SU-DHL-6 (cell line): ENCODE data around the gene SEMA3C.

ENCODE experiments used
- H2AFZ ChIP-seq: fragments of 200-600 bp; sonication (generic); 2 replicates; pipeline ENCODE4 v1.6.1; 2014; ENCODE audit warnings: low read depth, mild to moderate bottlenecking, moderate library complexity, mixed read lengths, antibody characterized with exemption, low read length; ENCODE audit not compliant: severe bottlenecking
- H3F3A ChIP-seq: fragments of 200-600 bp; shearing (Covaris generic); 2 replicates; pipeline ENCODE4 v1.6.0; 2016; ENCODE audit warnings: antibody characterized with exemption, mild to moderate bottlenecking; ENCODE audit not compliant: insufficient read depth
- H3K27ac ChIP-seq: fragments of 200-600 bp; sonication (generic); 2 replicates; pipeline ENCODE4 v1.5.1; 2016; ENCODE audit warnings: low read depth, mild to moderate bottlenecking, low read length, moderate library complexity, mixed read lengths
- H3K27me3 ChIP-seq: fragments of 200-600 bp; sonication (generic), shearing (Covaris generic); 2 replicates; pipeline ENCODE4 v1.6.0; 2014; ENCODE audit warnings: mild to moderate bottlenecking, low read length
- H3K36me3 ChIP-seq: fragments of 200-600 bp; sonication (generic); 2 replicates; pipeline ENCODE4 v1.6.1; 2014; ENCODE audit warnings: mild to moderate bottlenecking, low read length, mixed read lengths
- H3K4me2 ChIP-seq: fragments of 300-600, 200-600 bp; shearing (Covaris generic), sonication (generic); 2 replicates; pipeline ENCODE4 v1.6.0; 2014; ENCODE audit warnings: low read length, low read depth, mild to moderate bottlenecking; ENCODE audit not compliant: poor library complexity, severe bottlenecking
- H3K4me3 ChIP-seq: fragments of 200-600 bp; sonication (generic); 2 replicates; pipeline ENCODE4 v1.5.1; 2014; ENCODE audit warnings: antibody characterized with exemption, low read length, mild to moderate bottlenecking, mixed read lengths; ENCODE audit not compliant: insufficient read depth, poor library complexity, severe bottlenecking
- H3K79me2 ChIP-seq: fragments of 200-600 bp; sonication (generic); 2 replicates; pipeline ENCODE4 v1.6.1; 2014; ENCODE audit warnings: mild to moderate bottlenecking, low read length, moderate library complexity; ENCODE audit not compliant: insufficient read depth
- H3K9ac ChIP-seq: fragments of 200-600 bp; sonication (generic); 2 replicates; pipeline ENCODE4 v1.7.0; 2014; ENCODE audit warnings: mild to moderate bottlenecking, low read length
- H3K9me2 ChIP-seq: fragments of 200-600 bp; sonication (generic); replicated peaks from 2 replicates; pipeline ENCODE4 v1.6.1; 2014; ENCODE audit warnings: low read length; ENCODE audit not compliant: insufficient read depth
- H3K9me3 ChIP-seq: fragments of 200-600 bp; sonication (generic); 2 replicates; pipeline ENCODE4 v1.6.1; 2014; ENCODE audit warnings: low read length, mixed read lengths; ENCODE audit not compliant: insufficient read depth
- H4K20me1 ChIP-seq: fragments of 200-600 bp; sonication (generic); 2 replicates; pipeline ENCODE4 v1.6.1; 2014; ENCODE audit warnings: low read depth, mild to moderate bottlenecking, antibody characterized with exemption, low read length, moderate library complexity, mixed read lengths
- CTCF ChIP-seq: fragments of 200-600 bp; sonication (generic); IDR thresholded peaks from one replicate; pipeline ENCODE4 v1.5.1; 2017; ENCODE audit warnings: antibody characterized with exemption, mild to moderate bottlenecking, low read length, moderate library complexity; ENCODE audit not compliant: insufficient read depth, poor library complexity, severe bottlenecking
- EZH2phosphoT487 ChIP-seq: fragments of 200-600 bp; sonication (generic), shearing (Covaris generic); conservative IDR thresholded peaks from 2 replicates; pipeline ENCODE4 v1.6.1; 2018; ENCODE audit warnings: mild to moderate bottlenecking, antibody characterized with exemption, low read length, moderate library complexity, mixed read lengths

Gene SEMA3C

GRCh38 chr7:80937336-80937735 is 18.5 kb upstream of the SEMA3C start:
- Histone ChIP-seq H3K27ac (no peak overlapping the region), H3K4me3 (no peak overlapping the region), H3K36me3 (no peaks in the 10 kb centered on the region), H3K4me2 (no peak overlapping the region), H3K9me3 (no peaks in the 10 kb centered on the region), H3K27me3 (no peaks in the 10 kb centered on the region), H2AFZ (no peak overlapping the region), H3F3A (no peaks in the 10 kb centered on the region), H3K9me2 (0 out of 2 replicates have a peak, but pooled peaks cover 3% of the 10 kb centered on the region), H3K9ac (no peak overlapping the region), H3K79me2 (no peaks in the 10 kb centered on the region), H4K20me1 (no peaks in the 10 kb centered on the region)
- TF ChIP-seq CTCF (no peak), EZH2phosphoT487 (no peak)

- Histone ChIP-seq H3K79me2 (no peaks in the 10 kb centered on the region), H3K4me3 (no peak overlapping the region), H2AFZ (no peak overlapping the region), H3K27ac (no peak overlapping the region), H3K9ac (no peak overlapping the region), H3F3A (no peaks in the 10 kb centered on the region), H3K9me3 (no peaks in the 10 kb centered on the region), H3K27me3 (no peaks in the 10 kb centered on the region), H3K4me2 (no peak overlapping the region), H3K9me2 (no peaks in the 10 kb centered on the region), H3K36me3 (no peaks in the 10 kb centered on the region), H4K20me1 (no peaks in the 10 kb centered on the region)
- TF ChIP-seq CTCF (no peak), EZH2phosphoT487 (no peak)
Measured at GRCh38 chr7:80935991-80936780, 17.3 kb upstream of the SEMA3C start.

- H3K27ac ChIP-seq, result no peak overlapping the region
- TF ChIP-seq EZH2phosphoT487 (no peak), CTCF (no peak)
- H4K20me1 ChIP-seq, result no peaks in the 10 kb centered on the region
- no peaks in the 10 kb centered on the region for H3K27me3 ChIP-seq
- H3K9ac ChIP-seq, result no peak overlapping the region
- no peak overlapping the region for H3K4me3 ChIP-seq
- no peaks in the 10 kb centered on the region for H3K79me2 ChIP-seq
- H3K9me2 ChIP-seq, result no peaks in the 10 kb centered on the region
- H3K4me2 ChIP-seq, result no peak overlapping the region
- H3K9me3 ChIP-seq, result no peaks in the 10 kb centered on the region
- no peaks in the 10 kb centered on the region for H3K36me3 ChIP-seq
- H3F3A ChIP-seq, result no peaks in the 10 kb centered on the region
- no peak overlapping the region for H2AFZ ChIP-seq
Measured at GRCh38 chr7:80934321-80934720, 15.5 kb upstream of the SEMA3C start.
